Muscle of leg (tissue), 11 donors: ENCODE data around the gene ADAMTS12. TPM values are rescaled to one million over a fixed set of nuclear protein-coding genes. Genes with fewer than 3 reads are reported as not detected.

Experiments used
- DNase-seq: peaks from one replicate; pipeline ENCODE4 v3.0.0; 2013
- H3K27ac ChIP-seq: one replicate; pipeline ENCODE4 v1.5.1; 2013; ENCODE audit warnings: mild to moderate bottlenecking, low read length, control low read depth
- H3K27me3 ChIP-seq: one replicate; pipeline ENCODE4 v1.6.1; 2013; ENCODE audit warnings: low read length; ENCODE audit not compliant: control insufficient read depth, insufficient read depth
- H3K36me3 ChIP-seq: one replicate; pipeline ENCODE4 v1.6.1; 2013; ENCODE audit warnings: low read length; ENCODE audit not compliant: control insufficient read depth, insufficient read depth
- H3K4me1 ChIP-seq: one replicate; pipeline ENCODE4 v1.6.1; 2013; ENCODE audit warnings: low read length; ENCODE audit not compliant: control insufficient read depth, insufficient read depth
- H3K4me3 ChIP-seq: one replicate; pipeline ENCODE4 v1.5.1; 2013; ENCODE audit warnings: low read length, control low read depth
- H3K9me3 ChIP-seq: replicated peaks from 2 replicates; pipeline ENCODE4 v1.6.1; 2013; ENCODE audit warnings: low read depth, low read length; ENCODE audit not compliant: control insufficient read depth
- WGBS: methylation state at CpG from one replicate; pipeline ENCODE4 v1.1.5; 2013; ENCODE audit warnings: missing lambda C conversion rate; ENCODE audit not compliant: insufficient coverage; 5-methylcytosine and 5-hydroxymethylcytosine counted together
- polyA plus RNA-seq, 8 donors: library from polyadenylated mRNA; unstranded; fragments of 120-200 nt; gene quantifications; one replicate each; pipeline versions ENCODE4 v1.2.1 to v1.2.3, GENCODE V29; 2013; ENCODE audit warnings: inconsistent platforms in 1 of 8, low replicate concordance in 1 of 8; ENCODE audit not compliant: insufficient read length in 8 of 8, insufficient read depth in 1 of 8
- total RNA-seq: library from RNA; stranded (reverse); fragments of 120-200 nt; gene quantifications from one replicate; pipeline ENCODE4 v1.2.4, GENCODE V29; 2013

ADAMTS12 gene
- total and polyA plus RNA-seq, 9 donors = 14.8 to 35.1 (median 22.8) TPM

- Histone ChIP-seq H3K4me3 (no peak overlapping the region), H3K27ac (no peak overlapping the region), H3K9me3 (no peaks in the 10 kb centered on the region), H3K36me3 (peaks cover 3% of the 10 kb centered on the region), H3K27me3 (no peaks in the 10 kb centered on the region), H3K4me1 (no peaks in the 10 kb centered on the region)
- no peak for DNase-seq
- WGBS = no CpG with 5 or more reads among the region's 1 CpG
Measured at GRCh38 chr5:33621514-33621913, 270.3 kb downstream of the ADAMTS12 start.

GRCh38 chr5:33614039-33614438, 277.8 kb downstream of the ADAMTS12 start:
- H3K4me1 ChIP-seq = no peaks in the 10 kb centered on the region

GRCh38 chr5:33612386-33612785, 279.4 kb downstream of the ADAMTS12 start:
- DNase-seq = no peak

More at GRCh38 chr5:33614039-33614438, 277.8 kb downstream of the ADAMTS12 start:
- Histone ChIP-seq H3K36me3 (no peaks in the 10 kb centered on the region), H3K27me3 (no peaks in the 10 kb centered on the region), H3K4me3 (no peak overlapping the region), H3K27ac (no peak overlapping the region), H3K9me3 (no peaks in the 10 kb centered on the region)
- WGBS = 83% methylated on average over 2 of the region's 3 CpGs
- DNase-seq = no peak

GRCh38 chr5:33611877-33612276, 279.9 kb downstream of the ADAMTS12 start:
- Histone ChIP-seq H3K27ac (no peak overlapping the region), H3K4me1 (peaks cover 3% of the 10 kb centered on the region), H3K4me3 (no peak overlapping the region), H3K9me3 (no peaks in the 10 kb centered on the region), H3K36me3 (no peaks in the 10 kb centered on the region), H3K27me3 (no peaks in the 10 kb centered on the region)
- no CpG with 5 or more reads among the region's 1 CpG for WGBS
- DNase-seq = peak; percentile 22

More at GRCh38 chr5:33612386-33612785, 279.4 kb downstream of the ADAMTS12 start:
- H3K4me1 ChIP-seq = peaks cover 3% of the 10 kb centered on the region
- no peak overlapping the region for H3K4me3 ChIP-seq
- no peaks in the 10 kb centered on the region for H3K9me3 ChIP-seq
- H3K27me3 ChIP-seq = no peaks in the 10 kb centered on the region
- no CpG with 5 or more reads among the region's 1 CpG for WGBS
- H3K27ac ChIP-seq = no peak overlapping the region
- no peaks in the 10 kb centered on the region for H3K36me3 ChIP-seq

GRCh38 chr5:33608344-33609041, 283.3 kb downstream of the ADAMTS12 start:
- Histone ChIP-seq H3K4me1 (peaks cover 3% of the 10 kb centered on the region), H3K9me3 (no peaks in the 10 kb centered on the region), H3K36me3 (no peaks in the 10 kb centered on the region), H3K4me3 (no peak overlapping the region), H3K27me3 (no peaks in the 10 kb centered on the region), H3K27ac (no peak overlapping the region)
- WGBS = 30% methylated on average over 2 of the region's 8 CpGs
- DNase-seq = peak; percentile 46

- Histone ChIP-seq H3K4me1 (peaks cover 3% of the 10 kb centered on the region), H3K4me3 (no peak overlapping the region), H3K36me3 (no peaks in the 10 kb centered on the region), H3K27ac (no peak overlapping the region), H3K27me3 (no peaks in the 10 kb centered on the region), H3K9me3 (no peaks in the 10 kb centered on the region)
- DNase-seq = no peak
- whole genome bisulfite sequencing = 100% methylated on average over 2 of the region's 2 CpGs
Measured at GRCh38 chr5:33604503-33604902, 287.3 kb downstream of the ADAMTS12 start.

GRCh38 chr5:33601881-33602280, 289.9 kb downstream of the ADAMTS12 start:
- Histone ChIP-seq H3K4me1 (no peaks in the 10 kb centered on the region), H3K27ac (no peak overlapping the region), H3K9me3 (no peaks in the 10 kb centered on the region), H3K36me3 (no peaks in the 10 kb centered on the region), H3K27me3 (no peaks in the 10 kb centered on the region), H3K4me3 (no peak overlapping the region)
- DNase-seq = no peak
- WGBS = no CpG with 5 or more reads among the region's 3 CpGs

- H3K36me3 ChIP-seq = peaks cover 3% of the 10 kb centered on the region
- no CpG with 5 or more reads among the region's 4 CpGs for WGBS
- DNase-seq = no peak
- H3K4me1 ChIP-seq = no peaks in the 10 kb centered on the region
- no peaks in the 10 kb centered on the region for H3K9me3 ChIP-seq
- H3K4me3 ChIP-seq = no peak overlapping the region
- H3K27ac ChIP-seq = no peak overlapping the region
- H3K27me3 ChIP-seq = no peaks in the 10 kb centered on the region
Measured at GRCh38 chr5:33595303-33595702, 296.5 kb downstream of the ADAMTS12 start.

- Histone ChIP-seq H3K9me3 (no peaks in the 10 kb centered on the region), H3K27me3 (no peaks in the 10 kb centered on the region), H3K4me1 (no peaks in the 10 kb centered on the region), H3K27ac (no peak overlapping the region), H3K4me3 (no peak overlapping the region), H3K36me3 (peaks cover 3% of the 10 kb centered on the region)
- no CpG with 5 or more reads among the region's 4 CpGs for WGBS
- no peak for DNase-seq
Measured at GRCh38 chr5:33594006-33594405, 297.8 kb downstream of the ADAMTS12 start.

GRCh38 chr5:33592245-33592644, 299.5 kb downstream of the ADAMTS12 start:
- WGBS = no CpG with 5 or more reads among the region's 1 CpG

More at GRCh38 chr5:33592245-33592644, 299.5 kb downstream of the ADAMTS12 start:
- no peaks in the 10 kb centered on the region for H3K27me3 ChIP-seq
- H3K27ac ChIP-seq = no peak overlapping the region
- peaks cover 3% of the 10 kb centered on the region for H3K36me3 ChIP-seq
- peak; percentile 38 for DNase-seq
- H3K9me3 ChIP-seq = no peaks in the 10 kb centered on the region
- H3K4me3 ChIP-seq = no peak overlapping the region
- H3K4me1 ChIP-seq = no peaks in the 10 kb centered on the region
